Inflammatory macrophage (primary cell): Measurements from ENCODE around the gene DCP2.
A peak's percentile ranks its signal among the peaks of the same experiment; 100 is the strongest.

Source experiments
- DNase-seq, 2 donors: peaks; one replicate each; pipeline ENCODE4 v3.0.0-alpha.2; 2020 to 2022

The DCP2 gene

DNA sequence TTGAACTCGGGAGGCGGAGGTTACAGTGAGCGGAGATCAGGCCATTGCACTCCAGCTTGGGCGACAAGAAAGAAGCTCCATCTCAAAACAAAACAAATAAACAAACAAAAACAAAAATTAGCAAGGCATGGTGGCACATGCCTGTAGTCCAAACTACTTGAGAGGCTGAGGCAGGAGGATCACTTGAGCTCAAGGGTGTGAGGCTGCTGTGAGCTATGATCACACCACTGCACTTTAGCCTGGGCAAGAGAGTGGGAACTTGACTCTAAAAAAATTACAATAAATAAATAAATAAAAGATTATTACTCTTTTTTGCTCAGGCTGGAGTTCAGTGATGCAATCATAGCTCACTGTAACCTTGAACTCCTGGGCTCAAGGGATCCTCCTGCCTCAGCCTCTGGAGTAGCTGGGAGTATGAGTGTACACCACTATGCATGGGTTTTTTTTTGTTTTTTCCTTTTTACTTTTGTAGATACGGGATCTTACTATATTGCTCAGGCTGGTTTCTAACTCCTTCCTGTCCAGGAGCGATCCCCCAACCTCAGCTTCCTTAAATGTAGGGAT, 9.0 kb upstream of the DCP2 start:
- DNase-seq = no peak

GRCh38 chr5:112968411-112969106, 8.0 kb upstream of the DCP2 start:
- no peak for DNase-seq

GRCh38 chr5:112971276-112971675, 5.3 kb upstream of the DCP2 start:
- DNase-seq = no peak

GRCh38 chr5:112973036-112973435, 3.6 kb upstream of the DCP2 start:
- DNase-seq = no peak

GRCh38 chr5:112973904-112974303, 2.7 kb upstream of the DCP2 start:
- no peak for DNase-seq

DNA sequence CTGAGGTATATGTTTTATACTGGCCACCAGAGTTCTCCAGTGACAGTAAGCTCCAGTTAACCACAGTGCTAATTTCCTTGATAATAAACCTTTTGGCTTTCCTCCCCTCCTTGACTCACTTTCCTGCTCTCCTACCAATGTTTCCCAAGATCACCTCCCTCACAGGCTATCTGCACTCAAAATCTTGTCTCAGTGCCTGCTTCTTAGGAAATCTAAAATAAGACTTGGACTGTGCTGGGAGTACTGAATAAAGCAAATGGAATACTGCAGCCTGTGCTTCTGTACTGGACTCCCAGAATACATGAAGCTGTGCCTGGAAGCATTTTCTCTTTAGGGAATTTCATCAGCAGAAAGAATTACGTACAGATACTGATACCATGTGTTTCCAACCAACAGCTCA, 1.7 kb upstream of the DCP2 start:
- DNase-seq = no peak

GRCh38 chr5:112975721-112976431, 722 bp upstream of the DCP2 start:
- DNase-seq = no peak

- no peak for DNase-seq
Measured at GRCh38 chr5:112977440-112977861, 853 bp downstream of the DCP2 start.

DNA sequence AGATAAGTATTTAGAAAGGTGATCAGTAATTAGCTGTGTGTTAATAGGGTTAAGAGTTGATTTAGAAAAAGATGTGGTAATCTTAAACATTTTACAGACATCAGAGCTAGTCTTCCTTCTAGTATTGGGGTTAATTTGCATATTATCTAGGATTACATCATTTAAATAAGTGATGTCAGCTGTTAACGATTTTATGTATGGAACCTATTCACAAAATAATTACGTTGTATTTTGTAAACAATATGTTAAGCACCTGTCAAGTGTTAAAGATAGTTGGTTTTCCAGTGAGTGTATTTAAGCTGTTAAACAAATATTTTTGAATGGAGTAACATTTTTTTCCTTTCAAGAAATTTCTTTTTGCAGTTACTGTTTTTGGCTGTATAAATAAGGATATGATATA, 2.2 kb downstream of the DCP2 start:
- no peak for DNase-seq

DNA sequence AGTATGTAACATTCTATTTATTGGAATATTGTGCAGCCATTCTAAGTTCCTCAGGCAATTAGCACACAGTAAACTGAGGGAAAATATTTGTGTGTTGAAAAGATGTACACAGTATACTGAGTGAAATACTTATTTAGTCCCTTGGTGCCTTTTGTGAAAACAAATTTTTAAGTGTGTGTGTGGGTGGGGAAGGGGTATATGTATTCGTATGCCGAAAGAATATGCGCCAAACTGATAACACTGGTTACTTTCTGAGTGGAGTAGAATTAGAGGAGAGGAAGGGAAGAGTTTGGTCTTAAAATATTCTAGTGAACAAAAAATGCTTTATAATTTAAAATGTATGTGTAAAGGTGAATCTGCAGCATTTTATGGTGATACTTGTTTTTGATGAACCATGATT, 3.1 kb downstream of the DCP2 start:
- DNase-seq = no peak

DNA sequence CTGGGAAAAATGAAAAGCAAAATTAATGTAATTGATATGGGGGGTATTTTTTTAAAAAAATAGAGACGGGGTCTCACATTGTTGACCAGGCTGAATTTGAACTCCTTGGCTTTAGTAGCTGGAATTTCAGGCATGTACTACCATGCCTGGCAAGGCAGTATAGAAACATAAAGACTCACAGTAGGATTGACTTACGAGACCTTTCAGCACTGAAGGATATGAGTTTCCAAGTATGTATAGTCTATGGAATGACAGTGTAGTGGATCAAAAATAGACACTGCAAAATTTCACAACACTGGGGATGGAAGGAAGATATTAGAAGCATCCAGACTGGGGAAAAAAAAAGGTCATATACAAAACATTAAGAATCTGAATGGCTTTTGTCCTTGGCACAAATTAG, 6.8 kb downstream of the DCP2 start:
- no peak for DNase-seq

GRCh38 chr5:112986224-112986623, 9.6 kb downstream of the DCP2 start:
- DNase-seq = no peak

DNA sequence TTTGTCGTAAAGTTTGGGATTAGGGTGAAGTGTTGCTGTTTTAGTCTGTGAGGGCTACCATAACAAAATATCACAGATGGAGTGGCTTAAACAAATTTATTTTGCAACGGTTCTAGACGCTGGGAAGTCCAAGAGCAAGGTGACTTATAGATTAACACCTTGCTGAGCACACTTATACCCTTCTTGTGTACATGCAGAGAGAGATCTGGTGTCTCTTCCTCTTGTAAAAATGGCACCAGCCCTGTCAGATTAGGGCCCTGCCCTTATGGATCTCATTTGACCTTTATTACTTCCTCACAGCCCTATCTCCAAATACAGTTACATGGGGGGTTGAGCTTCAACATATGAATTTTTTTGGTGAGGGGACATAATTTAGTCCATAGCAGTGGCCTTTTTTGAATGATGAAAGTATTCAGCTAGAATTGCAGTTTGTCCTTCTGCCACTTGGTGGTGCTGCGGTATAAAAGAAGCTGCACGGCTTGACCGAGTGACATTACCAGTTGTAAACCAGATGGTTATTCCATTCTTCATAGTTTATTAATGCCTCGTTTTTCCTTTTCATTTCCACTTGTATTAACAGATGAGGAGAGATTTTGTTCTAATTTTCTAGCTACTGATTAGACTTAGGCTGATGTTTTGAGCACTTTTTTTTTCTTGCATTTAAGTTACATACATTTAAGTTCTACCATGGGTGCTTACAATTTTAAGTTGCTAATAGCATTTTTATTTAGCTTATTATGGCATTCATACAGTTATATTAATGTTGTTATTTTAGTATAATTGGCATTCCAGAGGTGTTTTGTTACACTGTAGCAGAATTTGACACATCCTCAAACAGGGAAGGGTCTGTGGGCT, 19.4 kb downstream of the DCP2 start:
- peak; percentile 67 to 73 for DNase-seq

- no peak for DNase-seq
Measured at GRCh38 chr5:112996830-112997374, 20.3 kb downstream of the DCP2 start.

GRCh38 chr5:112998296-112998695, 21.7 kb downstream of the DCP2 start:
- no peak for DNase-seq

DNA sequence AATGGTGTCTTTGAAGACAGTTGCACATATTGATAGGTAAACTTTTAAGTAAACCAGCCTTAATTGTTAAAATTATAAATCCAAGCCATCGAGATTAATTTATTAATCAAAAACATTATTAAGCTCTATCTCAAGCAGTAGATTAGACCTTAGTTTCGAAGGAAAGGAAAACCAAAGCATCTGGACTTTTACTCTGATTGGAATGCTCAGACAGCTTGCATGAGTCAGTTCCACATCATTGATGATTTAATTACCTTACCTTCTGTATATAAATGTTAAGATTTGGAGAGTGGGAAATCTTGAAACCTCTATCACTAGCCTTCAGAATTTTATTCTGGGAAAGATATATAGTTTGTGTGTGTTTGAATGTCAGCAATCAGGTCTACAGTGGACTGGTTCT, 23.9 kb downstream of the DCP2 start:
- DNase-seq = no peak

DNA sequence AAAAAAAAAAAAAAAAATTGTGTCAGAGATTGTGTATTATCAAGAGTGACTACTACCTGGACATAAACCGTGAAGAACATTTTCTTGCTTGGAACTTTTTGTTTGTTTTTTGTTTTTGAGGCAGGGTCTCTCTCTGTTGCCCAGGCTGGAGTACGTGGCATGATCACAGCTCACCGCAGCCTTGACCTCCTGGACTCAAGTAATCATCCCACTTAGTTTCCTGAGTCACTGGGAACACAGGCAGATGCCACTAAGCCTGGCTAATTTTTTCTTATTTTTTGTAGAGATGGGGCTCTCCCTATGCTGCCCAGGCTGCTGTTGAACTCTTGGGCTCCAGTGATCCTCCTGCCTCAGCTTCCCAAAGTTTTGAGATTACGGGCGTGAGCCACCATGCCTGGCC, 25.8 kb downstream of the DCP2 start:
- DNase-seq = no peak

- DNase-seq = no peak
Measured at GRCh38 chr5:113003763-113004162, 27.2 kb downstream of the DCP2 start.

- no peak for DNase-seq
Measured at GRCh38 chr5:113005454-113005853, 28.9 kb downstream of the DCP2 start.

DNA sequence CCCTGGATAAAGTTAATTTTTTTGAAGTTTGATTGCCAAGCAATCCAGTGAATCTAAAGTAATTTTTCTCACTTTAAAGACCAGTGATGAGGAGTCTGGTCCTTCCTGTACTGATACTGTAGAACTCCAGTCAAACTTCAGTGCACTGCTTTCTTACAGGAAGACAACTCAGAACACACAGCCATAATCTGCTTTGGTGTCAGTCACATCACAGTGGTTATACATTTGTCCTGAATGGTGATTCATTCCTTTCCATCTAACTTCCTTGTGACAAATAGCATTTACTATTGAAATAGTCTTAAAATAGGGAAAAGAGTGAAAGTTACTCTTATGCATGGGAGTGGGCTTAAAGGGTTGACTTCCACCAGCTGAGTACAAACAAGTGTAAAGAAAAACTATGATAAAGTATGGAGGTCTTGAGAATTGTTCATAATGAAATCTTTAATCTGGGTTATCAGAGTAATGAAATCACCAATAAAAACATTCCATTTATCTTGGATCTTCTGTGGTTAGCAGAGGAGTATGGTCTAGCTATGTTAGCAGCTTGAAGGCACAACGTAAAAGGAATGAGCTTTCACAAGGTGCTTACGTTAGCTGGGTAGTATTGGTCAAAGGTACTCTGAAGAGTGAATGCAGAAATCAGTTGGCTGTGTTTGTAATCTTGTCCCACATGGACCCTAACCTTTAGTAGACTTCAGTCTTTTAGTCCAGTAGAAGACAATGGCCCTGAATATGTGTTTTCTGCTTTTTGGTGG, 41.5 kb downstream of the DCP2 start:
- no peak for DNase-seq

GRCh38 chr5:113020461-113021273, 44.1 kb downstream of the DCP2 start:
- no peak for DNase-seq
